GM12878 (cell line): Measurements from ENCODE around the gene COL24A1. TPM values are rescaled to one million over a fixed set of nuclear protein-coding genes. Genes with fewer than 3 reads are reported as not detected.

Experiments used
- ATAC-seq: fragments of 200-7000 bp; cut with Tn5 transposase; 3 replicates; pipeline ENCODE4 v1.9.1; 2020; ENCODE audit warnings: mild to moderate bottlenecking, moderate library complexity
- BruUV-seq: library from RNA; stranded (reverse); fragments of 400-500 nt; replicated peaks from 2 replicates; lab custom pipeline; 2021; lab: Mats Ljungman, UMichigan
- CTCF ChIA-PET: fragments of 300-600 bp; sonication (Branson Sonifier 250); formaldehyde crosslinking; extraction: SDS; loops from one replicate; lab custom pipeline; 2021; ENCODE audit warnings: inconsistent platforms; lab: Yijun Ruan, JAX
- POLR2A ChIA-PET: fragments of 350-600 bp; formaldehyde crosslinking; extraction: SDS; loops from one replicate; lab custom pipeline; 2021; ENCODE audit warnings: inconsistent platforms; lab: Charles Lee
- RAD21 ChIA-PET: fragments of 300-600 bp; sonication (Branson Sonifier 250); formaldehyde crosslinking; loops from one replicate; lab custom pipeline; 2023; ENCODE audit warnings: antibody characterized with exemption; ENCODE audit not compliant: unreplicated experiment; lab: Charles Lee
- SMC1A ChIA-PET: fragments of 300-600 bp; sonication (Branson Sonifier 250); formaldehyde crosslinking; loops from one replicate; lab custom pipeline; 2023; ENCODE audit not compliant: unreplicated experiment, uncharacterized antibody; lab: Charles Lee
- DNase-seq: peaks from one replicate; pipeline ENCODE4 v3.0.0-alpha.2; 2011; ENCODE audit warnings: low read depth, low spot score
- FAIRE-seq: peaks from 3 replicates; lab custom pipeline; 2011; peaks lifted over from hg19 to GRCh38; lab: Jason Lieb, UNC
- H2AFZ ChIP-seq: 2 replicates; pipeline ENCODE4 v1.6.0; 2011; ENCODE audit warnings: low read depth, low read length, control low read depth; ENCODE audit not compliant: control insufficient read depth
- H3K27ac ChIP-seq: 2 replicates; pipeline ENCODE4 v1.5.1; 2011; ENCODE audit warnings: control low read depth; ENCODE audit not compliant: control insufficient read depth, insufficient read depth
- H3K27me3 ChIP-seq, 2 experiments: replicated peaks in 1 of 2; 2 replicates each; pipeline versions ENCODE4 v1.6.0 to v1.6.1; 2011; ENCODE audit warnings: low read length in 1 of 2; ENCODE audit not compliant: control insufficient read depth in 2 of 2, insufficient read depth in 2 of 2
- H3K36me3 ChIP-seq, 2 experiments: 2 replicates each; pipeline ENCODE4 v1.5.1; 2011; ENCODE audit warnings: low read length in 1 of 2; ENCODE audit not compliant: control insufficient read depth in 2 of 2, insufficient read depth in 2 of 2
- H3K4me1 ChIP-seq: 2 replicates; pipeline ENCODE4 v1.6.1; 2011; ENCODE audit warnings: mild to moderate bottlenecking, low read length, moderate library complexity, mixed read lengths; ENCODE audit not compliant: control insufficient read depth, insufficient read depth
- H3K4me2 ChIP-seq: 2 replicates; pipeline ENCODE4 v1.6.0; 2011; ENCODE audit warnings: control low read depth; ENCODE audit not compliant: control insufficient read depth, insufficient read depth
- H3K4me3 ChIP-seq: fragments of 200-600 bp; sonication (generic); 2 replicates; pipeline ENCODE4 v1.5.1; 2016
- H3K79me2 ChIP-seq: 2 replicates; pipeline ENCODE4 v1.6.0; 2011; ENCODE audit warnings: low read length; ENCODE audit not compliant: control insufficient read depth, insufficient read depth
- H3K9ac ChIP-seq: 2 replicates; pipeline ENCODE4 v1.8.0; 2011; ENCODE audit warnings: low read length, control low read depth, mixed read lengths; ENCODE audit not compliant: control insufficient read depth, insufficient read depth
- H3K9me3 ChIP-seq: replicated peaks from 3 replicates; pipeline ENCODE4 v1.5.1; 2011; ENCODE audit warnings: mild to moderate bottlenecking, low read length; ENCODE audit not compliant: control insufficient read depth, insufficient read depth
- H4K20me1 ChIP-seq: 2 replicates; pipeline ENCODE4 v1.6.0; 2011; ENCODE audit not compliant: control insufficient read depth, insufficient read depth
- CEBPZ ChIP-seq: fragments of 150-350 bp; IDR thresholded peaks from 2 replicates; pipeline ENCODE4 v1.6.1; 2016; ENCODE audit warnings: low read depth, low read length
- EZH2 ChIP-seq: IDR thresholded peaks from 2 replicates; pipeline ENCODE4 v1.6.1; 2012; ENCODE audit warnings: low read depth, mild to moderate bottlenecking, control low read depth, inconsistent platforms, low read length, borderline replicate concordance; ENCODE audit not compliant: control insufficient read depth
- HDGF ChIP-seq: fragments of 450-650 bp; IDR thresholded peaks from 2 replicates; pipeline ENCODE4 v1.6.1; 2016; ENCODE audit warnings: antibody characterized with exemption
- HSF1 ChIP-seq: fragments of 150-350 bp; IDR thresholded peaks from 2 replicates; pipeline ENCODE4 v1.6.1; 2014; ENCODE audit warnings: mild to moderate bottlenecking, low read depth, low read length
- MEF2B ChIP-seq: fragments of 450-650 bp; IDR thresholded peaks from 2 replicates; pipeline ENCODE4 v1.6.1; 2018; ENCODE audit warnings: mild to moderate bottlenecking, moderate library complexity; ENCODE audit not compliant: partially characterized antibody, poor library complexity, severe bottlenecking
- PBX3 ChIP-seq: IDR thresholded peaks from 2 replicates; pipeline ENCODE4 v1.6.1; 2011; ENCODE audit warnings: mild to moderate bottlenecking, low read depth, low read length, moderate library complexity; ENCODE audit not compliant: insufficient replicate concordance
- POLR2AphosphoS5 ChIP-seq: IDR thresholded peaks from 2 replicates; pipeline ENCODE4 v1.6.1; 2011; ENCODE audit warnings: mild to moderate bottlenecking, low read length, inconsistent platforms
- PRDM15 ChIP-seq: fragments of 450-650 bp; formaldehyde crosslinking; IDR thresholded peaks from 2 replicates; pipeline ENCODE4 v1.4.0; 2020; ENCODE audit warnings: mild to moderate bottlenecking, moderate library complexity
- WGBS: methylation state at CpG from one replicate; pipeline ENCODE4 v1.1.6; 2016; ENCODE audit warnings: low lambda C conversion rate; ENCODE audit not compliant: insufficient replicate concordance, insufficient coverage; ENCODE audit errors: missing lambda C conversion rate; 5-methylcytosine and 5-hydroxymethylcytosine counted together
- in situ Hi-C: fragments of 300-500 bp; cut with MboI; formaldehyde crosslinking; loops from 9 replicates; pipeline ENCODE4 v1.14.3; 2018; ENCODE audit warnings: mixed read lengths
- intact Hi-C: fragments of 100-400 bp; cut with micrococcal nuclease; formaldehyde crosslinking; loops from one replicate; pipeline ENCODE4 v1.14.2; 2022; ENCODE audit not compliant: unreplicated experiment
- polyA plus RNA-seq, 11 experiments: library from polyadenylated mRNA; depleted of rRNA in 4 of 11; unstranded in 6 of 11; stranded (reverse) in 5 of 11; fragments of >200 nt; fragmentation: Nextera tagmentation in 4 of 11; fragmentation: Illumina TruSeq in 1 of 11; extraction: Ambion mirVana in 4 of 11; extraction: Trizol in 1 of 11; gene quantifications; 1 replicate in 1 of 11; 2 replicates in 10 of 11; pipeline versions ENCODE4 v1.2.1 to v1.2.3, GENCODE V29; 2011 to 2016; ENCODE audit warnings: inconsistent platforms in 2 of 11, missing spikeins in 2 of 11, low read depth in 1 of 11
- total RNA-seq, 4 experiments: library from RNA; depleted of rRNA in 3 of 4; stranded (reverse); fragments of >200 nt in 3 of 4; fragmentation: Illumina TruSeq in 1 of 4; extraction: Trizol in 1 of 4; gene quantifications; 2 replicates each; pipeline versions ENCODE4 v1.2.1 to v1.2.3, GENCODE V29; 2013 to 2021

The COL24A1 gene
- total and polyA plus RNA-seq, 10 of the 15 experiments (the other 5 are each of a cell fraction or from before 2014, with no cell fraction given) = 0.19 to 4.1 (median 2.0) TPM

- Histone ChIP-seq H3K9me3 (no peaks in the 10 kb centered on the region; the same call in 2 of the 3 replicates), H3K27me3 (peaks cover 7 to 29% of the 10 kb centered on the region in 2 experiments), H3K36me3 (no peaks in the 10 kb centered on the region), H3K4me1 (no peaks in the 10 kb centered on the region), H3K79me2 (no peaks in the 10 kb centered on the region), H4K20me1 (no peaks in the 10 kb centered on the region), H3K9ac (no peak overlapping the region), H3K27ac (no peak overlapping the region), H3K4me2 (peak overlapping the region; percentile 74), H2AFZ (peak overlapping the region; percentile 37), H3K4me3 (no peak overlapping the region)
- SMC1A ChIA-PET = no interaction called here
- no peak for TF ChIP-seq HSF1
- no peak for TF ChIP-seq POLR2AphosphoS5
- no peak for TF ChIP-seq PBX3
- TF ChIP-seq EZH2 = 0 out of 2 replicates have a peak, but pooled peaks have one; percentile 44
- TF ChIP-seq PRDM15 (CRISPR knock-in tag) = no peak
- TF ChIP-seq MEF2B = no peak
- TF ChIP-seq HDGF = no peak
- TF ChIP-seq CEBPZ = no peak
- RAD21 ChIA-PET = no interaction called here
- in situ Hi-C loops = no loop called here
- ATAC-seq (no peak), DNase-seq (no peak), FAIRE-seq (no peak)
- WGBS = 7% methylated on average over 39 of the region's 40 CpGs
- no TSS peak for BruUV-seq
- POLR2A ChIA-PET = no interaction called here
- intact Hi-C loops = no loop called here
- CTCF ChIA-PET = no interaction called here
Measured at GRCh38 chr1:86155807-86156565, 586 bp downstream of the COL24A1 start.
